Left lung (tissue), 10 donors: Measurements from ENCODE around the gene XXYLT1. TPM values are rescaled to one million over a fixed set of nuclear protein-coding genes. Genes with fewer than 3 reads are reported as not detected.

Experiments
- ATAC-seq: fragments of 200-7000 bp; cut with Tn5 transposase; one replicate; pipeline ENCODE4 v1.9.1; 2020; ENCODE audit warnings: moderate library complexity
- DNase-seq, 4 donors: peaks; one replicate each; pipeline ENCODE4 v3.0.0-alpha.2; 2013 to 2020
- H3K27ac ChIP-seq, 2 donors: fragments of 200-600 bp; sonication (generic) in 1 of 2; one replicate each; pipeline versions ENCODE4 v1.5.0 to v1.8.0; 2020 to 2021
- H3K27me3 ChIP-seq, 2 donors: fragments of 200-600 bp; sonication (generic) in 1 of 2; one replicate each; pipeline versions ENCODE4 v1.5.0 to v1.8.0; 2020 to 2021
- H3K36me3 ChIP-seq, 2 donors: fragments of 200-600 bp; sonication (generic) in 1 of 2; one replicate each; pipeline versions ENCODE4 v1.5.0 to v1.8.0; 2020 to 2021
- H3K4me1 ChIP-seq, 2 donors: fragments of 200-600 bp; one replicate each; pipeline ENCODE4 v1.8.0; 2021
- H3K4me3 ChIP-seq, 2 donors: fragments of 200-600 bp; sonication (generic) in 1 of 2; one replicate each; pipeline versions ENCODE4 v1.5.0 to v1.8.0; 2020 to 2021; ENCODE audit warnings: mild to moderate bottlenecking in 1 of 2
- H3K9me3 ChIP-seq, 2 donors: fragments of 200-600 bp; sonication (generic) in 1 of 2; one replicate each; pipeline versions ENCODE4 v1.5.0 to v1.8.0; 2020 to 2021
- CTCF ChIP-seq, 2 donors: fragments of 200-600 bp; sonication (generic) in 1 of 2; IDR thresholded peaks; one replicate each; pipeline versions ENCODE4 v1.5.0 to v1.8.0; 2021; ENCODE audit warnings: antibody characterized with exemption in 2 of 2
- intact Hi-C, 2 donors: fragments of 100-400 bp; cut with DNase I; formaldehyde crosslinking; loops; one replicate each; pipeline versions ENCODE4 v1.11.2 to v1.14.2; 2022
- polyA plus RNA-seq, 6 donors: library from polyadenylated mRNA; unstranded; fragments of 120-200 nt; gene quantifications; one replicate each; pipeline ENCODE4 v1.2.1, GENCODE V29; 2013; ENCODE audit not compliant: insufficient read length in 6 of 6
- total RNA-seq, 2 donors: library from RNA; stranded (reverse); fragmentation: NEBNext Ultra II Directional; extraction: Animal tissue kit (Norgen Biotek cat#: 25700); gene quantifications; one replicate each; pipeline ENCODE4 v1.2.1, GENCODE V29; 2021
- donor health status: DM: no; HTN: yes; CAD: no.
- donor health status: DM: no; HTN: no; CAD: no.

Gene XXYLT1
- total and polyA plus RNA-seq, 8 donors: 11.3 to 31.1 (median 25.5) TPM

GRCh38 chr3:195072916-195073564, 197.9 kb downstream of the XXYLT1 start:
- H3K4me3 ChIP-seq: no peak overlapping the region
- H3K27ac ChIP-seq: no peak overlapping the region
- H3K27me3 ChIP-seq: no peaks in the 10 kb centered on the region
- H3K36me3 ChIP-seq: peaks cover 0 to 16% of the 10 kb centered on the region in 2 donors
- no peaks in the 10 kb centered on the region for H3K9me3 ChIP-seq
- no peaks in the 10 kb centered on the region for H3K4me1 ChIP-seq
- intact Hi-C loops: no loop called here
- DNase-seq (peak in 2 of 4 donors; percentile 24 to 42), ATAC-seq (no peak)
- TF ChIP-seq CTCF (IDR thresholded peaks at IDR 0.05): no peak

- DNase-seq (peak in 1 of 4 donors; percentile 17), ATAC-seq (no peak)
- Histone ChIP-seq H3K36me3 (peaks cover 0 to 16% of the 10 kb centered on the region in 2 donors), H3K27ac (no peak overlapping the region), H3K9me3 (no peaks in the 10 kb centered on the region), H3K4me3 (no peak overlapping the region), H3K27me3 (no peaks in the 10 kb centered on the region), H3K4me1 (no peaks in the 10 kb centered on the region)
- intact Hi-C loops: no loop called here
- no peak for TF ChIP-seq CTCF (IDR thresholded peaks at IDR 0.05)
Observed at GRCh38 chr3:195071916-195072820, 198.8 kb downstream of the XXYLT1 start.

DNA sequence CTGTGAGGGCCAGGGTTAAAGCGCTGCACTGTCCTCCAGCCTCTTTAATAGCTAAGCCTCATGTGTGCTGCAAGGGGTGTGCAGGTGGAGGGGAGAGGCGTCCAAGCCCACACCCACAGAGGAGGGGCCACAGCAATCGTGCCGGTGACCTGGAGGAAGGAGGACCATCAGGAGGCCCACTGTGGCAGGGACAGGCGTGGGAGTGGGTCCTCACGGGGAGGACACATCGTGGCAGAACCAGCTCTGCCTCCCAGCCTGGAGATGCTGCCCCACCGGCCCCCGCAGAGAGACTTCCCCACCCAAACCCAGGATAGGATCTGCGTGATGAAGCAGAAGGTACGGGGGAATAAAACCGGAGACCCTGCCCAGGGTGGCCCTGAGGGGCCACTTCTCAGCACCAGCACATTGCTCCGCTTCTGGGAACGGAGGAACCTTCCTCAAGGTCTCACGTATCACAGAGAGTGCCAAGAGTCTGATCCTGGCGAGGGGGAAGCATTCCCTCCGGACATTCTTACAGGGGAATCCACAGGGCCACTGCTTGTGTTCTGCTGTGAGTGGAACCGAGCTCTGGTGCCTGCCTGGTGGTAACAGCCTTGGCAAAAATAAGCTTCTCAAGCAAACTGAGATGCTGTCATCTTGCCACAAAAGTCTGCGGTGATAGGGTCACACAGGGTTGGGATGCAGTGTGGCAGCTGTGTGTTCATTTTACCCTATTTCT, 199.8 kb downstream of the XXYLT1 start:
- intact Hi-C loops: no loop called here
- Histone ChIP-seq H3K4me1 (no peaks in the 10 kb centered on the region), H3K36me3 (peaks cover 0 to 16% of the 10 kb centered on the region in 2 donors), H3K9me3 (no peaks in the 10 kb centered on the region), H3K27ac (no peak overlapping the region), H3K27me3 (no peaks in the 10 kb centered on the region), H3K4me3 (no peak overlapping the region)
- TF ChIP-seq CTCF (IDR thresholded peaks at IDR 0.05): no peak
- DNase-seq (peak in 1 of 4 donors; percentile 26), ATAC-seq (no peak)

- peaks cover 0 to 16% of the 10 kb centered on the region in 2 donors for H3K36me3 ChIP-seq
- no peak overlapping the region for H3K4me3 ChIP-seq
- no peak for DNase-seq
- ATAC-seq: no peak
- H3K27ac ChIP-seq: no peak overlapping the region
- H3K27me3 ChIP-seq: no peaks in the 10 kb centered on the region
- no peak for TF ChIP-seq CTCF (IDR thresholded peaks at IDR 0.05)
- intact Hi-C loops: no loop called here
- no peaks in the 10 kb centered on the region for H3K4me1 ChIP-seq
- H3K9me3 ChIP-seq: no peaks in the 10 kb centered on the region
Observed at GRCh38 chr3:195070336-195070735, 200.6 kb downstream of the XXYLT1 start.
